Measurements from ENCODE around the gene MRPL48. TPM values are rescaled to one million over a fixed set of nuclear protein-coding genes. Genes with fewer than 3 reads are reported as not detected.
A peak's percentile ranks its signal among the peaks of the same experiment; 100 is the strongest.

The MRPL48 gene
- total and polyA plus RNA-seq, 10 of the 15 experiments (the other 5 are each of a cell fraction or from before 2014, with no cell fraction given): 46.7 to 159 (median 83.4) TPM

GRCh38 chr11:73876424-73877310 lies 89.0 kb downstream of the MRPL48 start, which contains the start of the genes COA4 and PAAF1 (continued):
- TF ChIP-seq MAX (IDR thresholded peaks at IDR 0.05; ENCODE audit: low read depth, low read length) (peak; percentile 96), TARDBP (IDR thresholded peaks at IDR 0.05; ENCODE audit: borderline replicate concordance) (0 out of 2 replicates have a peak, but pooled peaks have one; percentile 13), ZBTB40 (IDR thresholded peaks at IDR 0.05; ENCODE audit: borderline replicate concordance) (peak; percentile 92), MYC (IDR thresholded peaks at IDR 0.05; ENCODE audit: insufficient read depth, insufficient read length, insufficient replicate concordance, low read length, severe bottlenecking) (peak; percentile 77), ASH2L (IDR thresholded peaks at IDR 0.05; ENCODE audit: borderline replicate concordance, low read depth) (peak; percentile 66; the same call in 1 of the 2 replicates), NFYA (IDR thresholded peaks at IDR 0.05; ENCODE audit: borderline replicate concordance, low read depth, low read length) (no peak), RFX5 (IDR thresholded peaks at IDR 0.05; ENCODE audit: low read depth, low read length) (0 out of 2 replicates have a peak, but pooled peaks have one; percentile 17), POLR2A (IDR thresholded peaks at IDR 0.05; ENCODE audit: low read depth, low read length) (peak; percentile 98), ATF7 (IDR thresholded peaks at IDR 0.05; ENCODE audit: low read depth) (peak; percentile 35; the same call in 1 of the 2 replicates), NFYB (IDR thresholded peaks at IDR 0.05; ENCODE audit: insufficient read depth, low read depth, low read length) (peak; percentile 83; the same call in 1 of the 2 replicates), TBL1XR1 (IDR thresholded peaks at IDR 0.05; ENCODE audit: low read depth, low read length) (peak; percentile 42; the same call in 1 of the 2 replicates), SREBF1 (IDR thresholded peaks at IDR 0.05; ENCODE audit: low read length) (no peak), PAX5 (IDR thresholded peaks at IDR 0.05; ENCODE audit: borderline replicate concordance, low read depth, low read length) (peak; percentile 73; the same call in 1 of the 2 replicates), CREB1 (IDR thresholded peaks at IDR 0.05; ENCODE audit: low read depth) (peak; percentile 80; the same call in 1 of the 2 replicates), STAT1 (conservative IDR thresholded peaks at IDR 0.05) (no peak)
- TF ChIP-seq, protein P1, sequence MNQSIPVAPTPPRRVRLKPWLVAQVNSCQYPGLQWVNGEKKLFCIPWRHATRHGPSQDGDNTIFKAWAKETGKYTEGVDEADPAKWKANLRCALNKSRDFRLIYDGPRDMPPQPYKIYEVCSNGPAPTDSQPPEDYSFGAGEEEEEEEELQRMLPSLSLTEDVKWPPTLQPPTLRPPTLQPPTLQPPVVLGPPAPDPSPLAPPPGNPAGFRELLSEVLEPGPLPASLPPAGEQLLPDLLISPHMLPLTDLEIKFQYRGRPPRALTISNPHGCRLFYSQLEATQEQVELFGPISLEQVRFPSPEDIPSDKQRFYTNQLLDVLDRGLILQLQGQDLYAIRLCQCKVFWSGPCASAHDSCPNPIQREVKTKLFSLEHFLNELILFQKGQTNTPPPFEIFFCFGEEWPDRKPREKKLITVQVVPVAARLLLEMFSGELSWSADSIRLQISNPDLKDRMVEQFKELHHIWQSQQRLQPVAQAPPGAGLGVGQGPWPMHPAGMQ (IDR thresholded peaks at IDR 0.05; ENCODE audit: borderline replicate concordance): peak; percentile 71; the same call in 1 of the 2 replicates
- TF ChIP-seq, protein P2, sequence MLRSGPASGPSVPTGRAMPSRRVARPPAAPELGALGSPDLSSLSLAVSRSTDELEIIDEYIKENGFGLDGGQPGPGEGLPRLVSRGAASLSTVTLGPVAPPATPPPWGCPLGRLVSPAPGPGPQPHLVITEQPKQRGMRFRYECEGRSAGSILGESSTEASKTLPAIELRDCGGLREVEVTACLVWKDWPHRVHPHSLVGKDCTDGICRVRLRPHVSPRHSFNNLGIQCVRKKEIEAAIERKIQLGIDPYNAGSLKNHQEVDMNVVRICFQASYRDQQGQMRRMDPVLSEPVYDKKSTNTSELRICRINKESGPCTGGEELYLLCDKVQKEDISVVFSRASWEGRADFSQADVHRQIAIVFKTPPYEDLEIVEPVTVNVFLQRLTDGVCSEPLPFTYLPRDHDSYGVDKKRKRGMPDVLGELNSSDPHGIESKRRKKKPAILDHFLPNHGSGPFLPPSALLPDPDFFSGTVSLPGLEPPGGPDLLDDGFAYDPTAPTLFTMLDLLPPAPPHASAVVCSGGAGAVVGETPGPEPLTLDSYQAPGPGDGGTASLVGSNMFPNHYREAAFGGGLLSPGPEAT (IDR thresholded peaks at IDR 0.05; ENCODE audit: low read depth): peak; percentile 75
- TF ChIP-seq, protein P3, sequence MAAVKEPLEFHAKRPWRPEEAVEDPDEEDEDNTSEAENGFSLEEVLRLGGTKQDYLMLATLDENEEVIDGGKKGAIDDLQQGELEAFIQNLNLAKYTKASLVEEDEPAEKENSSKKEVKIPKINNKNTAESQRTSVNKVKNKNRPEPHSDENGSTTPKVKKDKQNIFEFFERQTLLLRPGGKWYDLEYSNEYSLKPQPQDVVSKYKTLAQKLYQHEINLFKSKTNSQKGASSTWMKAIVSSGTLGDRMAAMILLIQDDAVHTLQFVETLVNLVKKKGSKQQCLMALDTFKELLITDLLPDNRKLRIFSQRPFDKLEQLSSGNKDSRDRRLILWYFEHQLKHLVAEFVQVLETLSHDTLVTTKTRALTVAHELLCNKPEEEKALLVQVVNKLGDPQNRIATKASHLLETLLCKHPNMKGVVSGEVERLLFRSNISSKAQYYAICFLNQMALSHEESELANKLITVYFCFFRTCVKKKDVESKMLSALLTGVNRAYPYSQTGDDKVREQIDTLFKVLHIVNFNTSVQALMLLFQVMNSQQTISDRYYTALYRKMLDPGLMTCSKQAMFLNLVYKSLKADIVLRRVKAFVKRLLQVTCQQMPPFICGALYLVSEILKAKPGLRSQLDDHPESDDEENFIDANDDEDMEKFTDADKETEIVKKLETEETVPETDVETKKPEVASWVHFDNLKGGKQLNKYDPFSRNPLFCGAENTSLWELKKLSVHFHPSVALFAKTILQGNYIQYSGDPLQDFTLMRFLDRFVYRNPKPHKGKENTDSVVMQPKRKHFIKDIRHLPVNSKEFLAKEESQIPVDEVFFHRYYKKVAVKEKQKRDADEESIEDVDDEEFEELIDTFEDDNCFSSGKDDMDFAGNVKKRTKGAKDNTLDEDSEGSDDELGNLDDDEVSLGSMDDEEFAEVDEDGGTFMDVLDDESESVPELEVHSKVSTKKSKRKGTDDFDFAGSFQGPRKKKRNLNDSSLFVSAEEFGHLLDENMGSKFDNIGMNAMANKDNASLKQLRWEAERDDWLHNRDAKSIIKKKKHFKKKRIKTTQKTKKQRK (IDR thresholded peaks at IDR 0.05; ENCODE audit: low read depth, low read length): peak; percentile 65
